Adrenal gland (tissue), 5 donors: ENCODE results near the gene IPCEF1.

ENCODE experiments used
- POLR2A ChIP-seq, 2 donors: fragments of 450-650 bp; IDR thresholded peaks; one replicate each; pipeline ENCODE4 v1.6.1; 2017; ENCODE audit warnings: antibody characterized with exemption in 2 of 2, mild to moderate bottlenecking in 2 of 2, moderate library complexity in 1 of 2
- TF ChIP-seq, protein P1 (sequence below), 6 experiments: fragments of 450-650 bp in 4 of 6; fragments of 200-600 bp in 2 of 6; sonication (generic) in 1 of 6; IDR thresholded peaks; 1 replicate in 5 of 6; 2 replicates in 1 of 6; pipeline versions ENCODE4 v1.5.1 to v1.8.0; 2016 to 2021; ENCODE audit warnings: antibody characterized with exemption in 6 of 6, mild to moderate bottlenecking in 2 of 6, moderate library complexity in 1 of 6
- donor health status: DM: no; HTN: no; CAD: no.

DNA sequence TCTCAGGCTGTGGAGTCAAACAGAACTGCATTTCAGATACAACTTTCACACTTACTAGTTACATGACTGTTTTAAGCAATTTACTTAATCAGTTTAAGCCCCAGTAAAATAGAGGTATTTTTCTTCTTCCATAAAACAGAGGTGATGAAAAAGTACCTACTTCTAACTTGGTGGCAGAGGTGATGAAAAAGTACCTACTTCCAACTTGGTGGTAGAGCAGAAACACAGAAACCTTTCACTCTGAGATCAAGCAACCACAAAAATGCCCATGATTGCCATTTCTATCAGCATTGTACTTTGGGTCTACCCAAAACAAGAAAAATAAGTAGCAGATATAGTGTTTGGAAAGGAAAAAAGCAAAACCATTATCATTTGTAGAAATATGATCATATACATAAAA, 168.9 kb downstream of the IPCEF1 start:
- no peak for TF ChIP-seq POLR2A (IDR thresholded peaks at IDR 0.05)
- TF ChIP-seq, protein P1, sequence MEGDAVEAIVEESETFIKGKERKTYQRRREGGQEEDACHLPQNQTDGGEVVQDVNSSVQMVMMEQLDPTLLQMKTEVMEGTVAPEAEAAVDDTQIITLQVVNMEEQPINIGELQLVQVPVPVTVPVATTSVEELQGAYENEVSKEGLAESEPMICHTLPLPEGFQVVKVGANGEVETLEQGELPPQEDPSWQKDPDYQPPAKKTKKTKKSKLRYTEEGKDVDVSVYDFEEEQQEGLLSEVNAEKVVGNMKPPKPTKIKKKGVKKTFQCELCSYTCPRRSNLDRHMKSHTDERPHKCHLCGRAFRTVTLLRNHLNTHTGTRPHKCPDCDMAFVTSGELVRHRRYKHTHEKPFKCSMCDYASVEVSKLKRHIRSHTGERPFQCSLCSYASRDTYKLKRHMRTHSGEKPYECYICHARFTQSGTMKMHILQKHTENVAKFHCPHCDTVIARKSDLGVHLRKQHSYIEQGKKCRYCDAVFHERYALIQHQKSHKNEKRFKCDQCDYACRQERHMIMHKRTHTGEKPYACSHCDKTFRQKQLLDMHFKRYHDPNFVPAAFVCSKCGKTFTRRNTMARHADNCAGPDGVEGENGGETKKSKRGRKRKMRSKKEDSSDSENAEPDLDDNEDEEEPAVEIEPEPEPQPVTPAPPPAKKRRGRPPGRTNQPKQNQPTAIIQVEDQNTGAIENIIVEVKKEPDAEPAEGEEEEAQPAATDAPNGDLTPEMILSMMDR (IDR thresholded peaks at IDR 0.05): no peak
